SK-N-MC (cell line): Measurements from ENCODE around the gene DYNLRB1.
"Not testable (repeated sequence)": the region's sequence is repeated elsewhere in the genome, so short reads cannot be mapped to it uniquely, and the experiment has no call there.

Experiments
- DNase-seq: peaks from one replicate; pipeline ENCODE4 v3.0.0-alpha.2; 2011; ENCODE audit warnings: low read depth, low spot score
- H3K27ac ChIP-seq: fragments of 200-600 bp; sonication (generic); 2 replicates; pipeline ENCODE4 v1.5.1; 2016; ENCODE audit warnings: mixed run types
- H3K36me3 ChIP-seq: fragments of 200-600 bp; sonication (generic); 2 replicates; pipeline ENCODE4 v1.6.1; 2017; ENCODE audit warnings: antibody characterized with exemption, low read length, mixed read lengths; ENCODE audit not compliant: insufficient read depth
- H3K4me3 ChIP-seq: fragments of 200-600 bp; sonication (generic); 2 replicates; pipeline ENCODE4 v1.5.1; 2016
- H3K9ac ChIP-seq: fragments of 200-600 bp; sonication (generic); 2 replicates; pipeline ENCODE4 v1.8.0; 2017; ENCODE audit warnings: mixed run types, mixed read lengths; ENCODE audit not compliant: insufficient read length
- H3K9me3 ChIP-seq: fragments of 200-600 bp; sonication (generic); 2 replicates; pipeline ENCODE4 v1.6.1; 2017; ENCODE audit warnings: low read depth, mild to moderate bottlenecking, antibody characterized with exemption, low read length, moderate library complexity, mixed read lengths
- EZH2 ChIP-seq: fragments of 200-600 bp; sonication (generic); IDR thresholded peaks from one replicate; pipeline ENCODE4 v1.6.1; 2017; ENCODE audit warnings: antibody characterized with exemption
- FOXP2 ChIP-seq: optimal IDR thresholded peaks from 2 replicates; pipeline ENCODE3; 2011; ENCODE audit warnings: mild to moderate bottlenecking, moderate library complexity; ENCODE audit not compliant: insufficient read depth; ENCODE audit errors: extremely low read length, control extremely low read depth
- POLR2AphosphoS5 ChIP-seq: IDR thresholded peaks from 2 replicates; pipeline ENCODE4 v1.6.1; 2012; ENCODE audit warnings: mild to moderate bottlenecking, low read depth, low read length, borderline replicate concordance

The DYNLRB1 gene

DNA sequence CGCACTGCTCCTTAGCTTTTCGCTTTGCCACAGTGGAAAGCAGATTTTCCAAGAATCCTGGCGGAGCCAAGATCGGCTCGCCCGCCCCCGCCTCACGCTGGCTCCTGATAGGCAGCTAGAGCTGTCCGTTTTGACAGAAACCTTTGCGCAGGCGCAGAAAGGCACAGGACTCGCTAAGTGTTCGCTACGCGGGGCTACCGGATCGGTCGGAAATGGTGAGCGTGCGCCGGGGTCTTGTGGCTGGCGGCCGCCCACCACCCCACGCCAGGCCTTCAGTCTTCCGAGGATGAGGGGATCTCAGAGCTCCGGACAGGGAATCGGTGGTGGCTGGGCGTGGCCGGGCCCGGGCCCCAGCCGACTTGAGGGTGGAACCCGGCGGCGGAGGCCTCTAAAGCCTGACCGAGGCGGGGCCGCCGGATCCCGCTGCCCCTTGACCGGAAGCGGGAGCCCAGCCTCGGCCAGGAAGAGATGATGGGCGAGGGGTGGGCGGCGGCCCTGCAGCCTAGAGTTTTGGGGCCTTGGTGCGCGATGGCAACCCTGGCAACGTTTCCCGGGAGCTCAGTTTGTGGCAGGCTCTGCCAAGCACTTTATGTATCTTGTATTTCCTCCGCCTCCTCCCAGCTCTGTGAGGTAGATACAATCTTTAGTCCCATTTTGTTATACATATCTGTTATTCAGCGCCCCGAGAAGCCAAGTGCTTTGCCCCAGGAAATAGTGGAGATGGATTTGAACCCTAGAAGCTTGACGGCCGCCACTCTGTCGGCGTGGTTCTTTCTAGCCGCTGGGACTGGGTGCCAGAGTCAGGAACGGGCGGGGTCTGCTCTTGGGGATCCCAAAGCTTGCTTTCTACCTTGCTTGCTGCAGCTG lies at the start of gene DYNLRB1:
TSS of gene DYNLRB1 (plus strand) at position 176 of the 867 bp plus-strand sequence. CDS start at position 213, 37 bp downstream.
- H3K9me3 ChIP-seq: no peaks in the 10 kb centered on the region
- TF ChIP-seq EZH2 (no peak), POLR2AphosphoS5 (peak; percentile 91)
- H3K4me3 ChIP-seq: peak within 1 kb of the TSS; percentile 96
- no peaks in the 10 kb centered on the region for H3K36me3 ChIP-seq
- DNase-seq: peak; percentile 87
- peak within 1 kb of the TSS; percentile 52 for H3K27ac ChIP-seq
- H3K9ac ChIP-seq: peak within 1 kb of the TSS; percentile 92

DNA sequence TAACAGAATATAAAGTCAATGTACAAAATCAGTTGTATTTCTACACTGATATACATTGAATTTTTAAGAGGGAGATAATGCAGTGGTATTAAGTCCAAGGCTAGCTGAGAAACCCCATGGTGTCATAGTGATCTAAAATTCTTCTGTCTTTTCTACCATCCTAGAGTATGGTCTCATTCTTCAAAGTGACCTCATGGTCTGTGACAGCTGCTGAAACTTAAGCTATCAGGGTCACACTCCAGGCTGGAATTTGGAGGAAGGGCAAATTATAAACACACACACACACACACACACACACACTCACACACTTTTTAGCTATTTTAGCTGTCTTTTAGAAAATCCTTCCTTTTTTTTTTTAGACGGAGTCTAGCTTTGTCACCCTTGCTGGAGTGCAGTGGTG lies 47.3 kb upstream of the DYNLRB1 start:
- peak overlapping the region; percentile 39; the same call in 1 of the 2 replicates for H3K27ac ChIP-seq
- no peak overlapping the region for H3K9ac ChIP-seq
- TF ChIP-seq FOXP2 (no peak), EZH2 (no peak), POLR2AphosphoS5 (no peak)
- H3K9me3 ChIP-seq: no peaks in the 10 kb centered on the region
- H3K4me3 ChIP-seq: no peak overlapping the region
- peaks cover 56% of the 10 kb centered on the region for H3K36me3 ChIP-seq
- DNase-seq: no peak

DNA sequence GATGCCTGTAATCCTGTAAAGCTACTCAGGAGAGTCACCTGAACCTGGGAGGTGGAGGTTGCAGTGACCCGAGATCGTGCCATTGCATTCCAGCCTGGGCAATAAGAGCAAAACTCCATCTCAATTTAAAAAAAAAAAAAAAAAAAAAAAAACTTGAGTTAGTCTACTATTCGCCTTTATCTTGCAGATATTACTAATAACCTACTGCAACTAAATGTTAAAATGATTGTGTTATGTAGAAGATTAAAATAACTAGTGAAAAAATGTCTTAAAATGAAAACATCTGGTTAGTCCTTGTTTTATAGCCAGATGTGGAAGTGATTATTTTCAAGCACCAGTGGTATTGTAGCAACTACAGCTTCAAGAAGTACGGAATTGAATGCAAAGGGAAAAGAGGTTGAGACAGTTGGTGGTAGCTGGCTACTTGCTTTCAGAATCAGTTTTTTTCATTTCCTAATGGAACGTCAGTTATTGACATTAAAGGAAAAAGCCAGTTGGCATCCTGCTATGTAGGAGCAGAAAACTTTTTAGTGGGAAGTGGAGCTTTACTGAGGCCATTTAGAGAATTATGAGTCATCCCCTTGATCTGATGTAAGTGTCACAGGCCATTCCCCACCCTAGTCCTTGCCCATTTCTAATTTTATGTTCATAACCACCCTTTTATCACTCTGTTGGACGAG lies 43.8 kb upstream of the DYNLRB1 start:
- Histone ChIP-seq H3K36me3 (peaks cover 44% of the 10 kb centered on the region), H3K9me3 (no peaks in the 10 kb centered on the region), H3K27ac (peak overlapping the region; percentile 43), H3K4me3 (no peak overlapping the region), H3K9ac (no peak overlapping the region)
- DNase-seq: no peak
- TF ChIP-seq POLR2AphosphoS5: no peak
- no peak for TF ChIP-seq FOXP2
- no peak for TF ChIP-seq EZH2

DNA sequence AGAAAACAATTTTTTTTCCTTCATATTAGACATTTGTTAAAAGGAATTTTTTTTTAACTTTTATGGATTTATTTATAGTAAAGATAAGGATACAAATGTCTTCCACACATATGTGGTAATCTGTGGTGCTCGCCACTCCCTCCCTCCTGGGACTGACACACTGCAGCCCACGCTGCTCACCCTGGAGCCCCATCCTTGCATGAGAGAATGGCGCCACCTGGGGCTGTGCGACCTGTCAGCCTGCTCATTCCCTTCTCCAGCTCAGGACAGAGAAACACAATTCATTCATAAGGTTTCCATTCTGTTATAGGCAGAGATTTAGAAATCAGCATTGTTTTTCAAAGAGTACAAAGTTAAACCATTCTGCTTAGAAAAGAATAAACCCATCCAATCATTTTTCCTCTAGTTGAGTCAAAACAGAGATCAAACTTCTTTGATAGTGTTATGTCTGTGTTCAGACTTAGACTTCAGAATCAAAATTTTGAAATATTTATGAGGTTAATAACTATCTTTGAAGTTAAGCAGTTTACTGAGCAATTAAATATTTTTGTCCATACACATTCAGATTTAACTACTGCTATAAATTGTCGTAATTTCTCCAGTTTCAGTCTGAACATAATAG lies 42.8 kb upstream of the DYNLRB1 start:
- no peaks in the 10 kb centered on the region for H3K9me3 ChIP-seq
- peaks cover 53% of the 10 kb centered on the region for H3K36me3 ChIP-seq
- no peak for DNase-seq
- H3K27ac ChIP-seq: no peak overlapping the region
- no peak overlapping the region for H3K4me3 ChIP-seq
- TF ChIP-seq POLR2AphosphoS5 (no peak), EZH2 (no peak)
- no peak overlapping the region for H3K9ac ChIP-seq

DNA sequence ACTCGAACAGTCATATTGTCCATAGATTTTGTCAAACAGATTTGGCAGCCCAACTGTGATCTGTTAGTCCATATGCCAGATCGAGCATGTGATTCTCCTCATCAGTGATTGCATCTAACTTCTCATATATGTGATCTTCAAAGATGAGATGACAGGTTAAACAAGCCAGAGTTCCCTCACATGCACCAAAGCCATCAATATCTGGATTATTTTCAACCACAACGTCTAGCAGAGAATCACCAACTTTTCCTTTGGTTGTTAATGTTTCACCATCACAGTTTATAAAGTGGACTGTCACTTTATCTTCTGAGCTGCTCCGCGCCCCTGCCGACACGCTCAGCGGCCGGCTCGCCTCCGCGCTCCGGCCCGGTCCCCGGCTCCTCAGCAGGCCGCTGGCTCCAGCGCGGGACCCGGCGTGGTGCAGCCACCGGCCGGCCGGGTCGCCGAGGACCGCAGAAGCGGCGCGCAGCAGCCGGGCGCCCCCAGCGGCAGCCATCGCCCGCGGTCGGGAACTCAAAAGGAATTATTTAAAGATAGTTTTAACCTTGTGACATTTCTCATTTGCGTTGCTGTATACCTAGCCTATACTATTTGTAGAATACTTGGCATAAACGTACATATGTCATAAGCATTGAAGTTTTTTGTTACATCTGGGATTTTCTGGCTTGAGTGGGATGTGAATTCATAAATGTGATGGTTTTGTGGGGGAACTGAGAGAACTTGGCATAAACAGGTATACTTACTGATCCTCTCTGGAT lies 40.1 kb upstream of the DYNLRB1 start:
- Histone ChIP-seq H3K9me3 (no peaks in the 10 kb centered on the region), H3K4me3 (no peak overlapping the region), H3K36me3 (peaks cover 63% of the 10 kb centered on the region), H3K27ac (no peak overlapping the region), H3K9ac (no peak overlapping the region)
- DNase-seq: no peak
- TF ChIP-seq FOXP2: no peak
- no peak for TF ChIP-seq POLR2AphosphoS5
- TF ChIP-seq EZH2: no peak

DNA sequence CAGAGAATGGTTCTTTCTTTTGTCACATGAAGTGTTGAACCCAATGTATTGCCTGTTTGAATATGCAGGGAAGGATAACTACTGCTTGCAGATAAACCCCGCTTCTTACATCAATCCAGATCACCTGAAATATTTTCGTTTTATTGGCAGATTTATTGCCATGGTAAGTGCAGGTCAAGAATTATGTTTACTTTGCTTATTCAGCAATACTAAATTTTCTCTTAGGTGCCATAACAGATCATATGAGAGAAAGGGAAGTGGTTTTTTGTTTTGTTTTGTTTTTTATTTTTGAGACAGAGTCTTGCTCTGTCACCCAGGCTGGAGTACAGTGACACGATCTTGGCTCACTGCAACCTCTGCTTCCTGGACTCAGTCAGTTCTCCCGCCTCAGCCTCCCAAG lies 36.6 kb upstream of the DYNLRB1 start:
- TF ChIP-seq POLR2AphosphoS5 (no peak), FOXP2 (no peak), EZH2 (no peak)
- Histone ChIP-seq H3K9ac (no peak overlapping the region), H3K4me3 (no peak overlapping the region), H3K36me3 (peaks cover 78% of the 10 kb centered on the region), H3K27ac (no peak overlapping the region), H3K9me3 (no peaks in the 10 kb centered on the region; the same call in 1 of the 2 replicates)
- DNase-seq: no peak

DNA sequence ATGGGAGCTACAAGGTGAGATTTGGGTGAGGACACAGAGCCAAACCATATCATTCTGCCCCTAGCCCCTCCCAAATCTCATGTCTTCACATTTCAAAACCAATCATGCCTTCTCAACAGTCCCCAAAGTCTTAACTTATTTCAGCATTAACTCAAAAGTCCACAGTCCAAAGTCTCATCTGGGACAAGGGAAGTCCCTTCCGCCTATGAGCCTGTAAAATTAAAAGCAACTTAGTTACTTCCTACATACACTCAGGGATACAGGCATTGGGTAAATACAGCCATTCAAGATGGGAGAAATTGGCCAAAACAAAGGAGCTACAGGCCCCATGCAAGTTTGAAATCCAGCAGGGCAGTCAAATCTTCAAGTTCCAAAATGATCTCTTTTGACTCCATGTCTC lies 34.1 kb upstream of the DYNLRB1 start:
- not testable (repeated sequence) for H3K27ac ChIP-seq, DNase-seq, H3K9ac ChIP-seq, H3K9me3 ChIP-seq, H3K4me3 ChIP-seq
- H3K36me3 ChIP-seq: peaks cover 85% of the 10 kb centered on the region

DNA sequence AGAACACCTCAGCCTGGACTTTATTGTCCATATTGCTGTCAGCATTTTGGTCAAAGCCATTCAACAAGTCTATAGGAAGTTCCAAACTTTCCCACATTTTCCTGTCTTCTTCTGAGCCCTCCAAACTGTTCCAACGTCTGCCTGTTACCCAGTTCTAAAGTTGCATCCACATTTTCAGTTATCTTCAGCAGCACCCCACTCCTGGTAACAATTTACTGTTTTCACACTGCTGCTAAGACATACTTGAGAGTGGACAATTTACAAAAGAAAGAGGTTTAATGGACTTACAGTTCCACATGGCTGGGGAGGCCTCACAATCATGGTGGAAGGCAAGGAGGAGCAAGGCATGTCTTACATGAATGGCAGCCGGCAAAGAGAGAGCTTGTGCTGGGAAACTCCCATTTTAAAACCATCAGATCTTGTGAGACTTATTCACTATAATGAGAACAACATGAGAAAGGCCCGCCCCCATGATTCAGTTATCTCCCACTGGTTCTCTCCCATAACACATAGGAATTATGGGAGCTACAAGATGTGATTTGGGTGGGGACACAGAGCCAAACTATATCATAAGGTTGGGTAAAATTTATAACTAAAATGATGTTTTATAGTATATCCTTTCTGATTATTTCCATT lies 32.5 kb upstream of the DYNLRB1 start:
- H3K9ac ChIP-seq, H3K4me3 ChIP-seq, DNase-seq, H3K27ac ChIP-seq, H3K9me3 ChIP-seq: not testable (repeated sequence)
- peaks cover 85% of the 10 kb centered on the region for H3K36me3 ChIP-seq
